HepG2 (cell line): ENCODE data around the gene PRSS22. TPM values are rescaled to one million over a fixed set of nuclear protein-coding genes. Genes with fewer than 3 reads are reported as not detected.

Source experiments
- CCDC6 ChIP-seq: sonication (generic); formaldehyde crosslinking; IDR thresholded peaks from 2 replicates; pipeline ENCODE4 v1.8.1; 2022; ENCODE audit warnings: mild to moderate bottlenecking, missing genetic modification reagents, moderate library complexity
- CENPT ChIP-seq: sonication (generic); formaldehyde crosslinking; IDR thresholded peaks from 2 replicates; pipeline ENCODE4 v1.8.0; 2022; ENCODE audit warnings: low read depth, mild to moderate bottlenecking, moderate library complexity, missing genetic modification reagents
- MTF1 ChIP-seq: sonication (generic); formaldehyde crosslinking; IDR thresholded peaks from 2 replicates; pipeline ENCODE4 v1.5.0; 2020; ENCODE audit warnings: missing genetic modification reagents
- PITX1 ChIP-seq: sonication (generic); formaldehyde crosslinking; IDR thresholded peaks from 2 replicates; pipeline ENCODE4 v1.5.1; 2020; ENCODE audit warnings: mild to moderate bottlenecking, missing genetic modification reagents
- RBM22 ChIP-seq: fragments of 200-400 bp; formaldehyde crosslinking; optimal IDR thresholded peaks from 2 replicates; pipeline ENCODE3; 2017; ENCODE audit warnings: mild to moderate bottlenecking, low read length, moderate library complexity
- RBM39 ChIP-seq: fragments of 200-400 bp; formaldehyde crosslinking; IDR thresholded peaks from one replicate; pipeline ENCODE4 v1.6.1; 2018; ENCODE audit warnings: antibody characterized with exemption, mild to moderate bottlenecking, low read depth, low read length; ENCODE audit not compliant: poor library complexity, severe bottlenecking
- SAP130 ChIP-seq: IDR thresholded peaks from 2 replicates; pipeline ENCODE4 v1.6.1; 2016; ENCODE audit warnings: low read depth
- STAT5B ChIP-seq: sonication (generic); formaldehyde crosslinking; IDR thresholded peaks from 2 replicates; pipeline ENCODE4 v1.4.0; 2020; ENCODE audit warnings: missing genetic modification reagents
- U2AF2 ChIP-seq: fragments of 200-400 bp; formaldehyde crosslinking; IDR thresholded peaks from 2 replicates; pipeline ENCODE4 v1.6.1; 2017; ENCODE audit warnings: low read depth, mild to moderate bottlenecking, low read length
- YY1 ChIP-seq: IDR thresholded peaks from 2 replicates; pipeline ENCODE4 v1.6.1; 2011; ENCODE audit warnings: low read length, low read depth, moderate library complexity, mild to moderate bottlenecking; ENCODE audit not compliant: insufficient read depth, insufficient replicate concordance
- ZFP41 ChIP-seq: sonication (generic); formaldehyde crosslinking; IDR thresholded peaks from 2 replicates; pipeline ENCODE4 v1.4.0; 2020; ENCODE audit warnings: mild to moderate bottlenecking, missing genetic modification reagents, borderline replicate concordance
- ZNF10 ChIP-seq: sonication (generic); formaldehyde crosslinking; IDR thresholded peaks from 2 replicates; pipeline ENCODE4 v1.4.0; 2020; ENCODE audit warnings: mild to moderate bottlenecking, low read depth, missing genetic modification reagents, borderline replicate concordance
- ZNF263 ChIP-seq: sonication (generic); formaldehyde crosslinking; IDR thresholded peaks from 2 replicates; pipeline ENCODE4 v1.4.0; 2020; ENCODE audit warnings: missing genetic modification reagents
- ZNF30 ChIP-seq: sonication (generic); formaldehyde crosslinking; IDR thresholded peaks from 2 replicates; pipeline ENCODE4 v1.5.0; 2020; ENCODE audit warnings: mild to moderate bottlenecking, missing genetic modification reagents
- ZNF44 ChIP-seq: sonication (generic); formaldehyde crosslinking; IDR thresholded peaks from 2 replicates; pipeline ENCODE4 v1.5.1; 2020; ENCODE audit warnings: mild to moderate bottlenecking, missing genetic modification reagents
- ZNF562 ChIP-seq: sonication (generic); formaldehyde crosslinking; IDR thresholded peaks from 2 replicates; pipeline ENCODE4 v1.8.0; 2022; ENCODE audit warnings: missing genetic modification reagents, borderline replicate concordance
- ZNF619 ChIP-seq: sonication (generic); formaldehyde crosslinking; IDR thresholded peaks from 2 replicates; pipeline ENCODE4 v1.4.0; 2020; ENCODE audit warnings: mild to moderate bottlenecking, missing genetic modification reagents
- polyA plus RNA-seq, 8 experiments: library from polyadenylated mRNA; depleted of rRNA in 3 of 8; stranded (reverse) in 7 of 8; unstranded in 1 of 8; fragments of >200 nt; fragmentation: Illumina TruSeq in 4 of 8; extraction: Trizol in 4 of 8; gene quantifications; 2 replicates each; pipeline versions ENCODE4 v1.2.1 to v1.2.3, GENCODE V29; 2011 to 2016; ENCODE audit warnings: low read depth in 4 of 8, missing spikeins in 1 of 8, mixed read lengths in 1 of 8; ENCODE audit not compliant: insufficient read depth in 1 of 8
- total RNA-seq, 5 experiments: library from RNA; depleted of rRNA; stranded (reverse); fragments of >200 nt; fragmentation: Illumina TruSeq; extraction: Trizol; gene quantifications; 2 replicates each; pipeline ENCODE4 v1.2.3, GENCODE V29; 2016; ENCODE audit warnings: low read depth in 1 of 5
- TF ChIP-seq, protein P1 (sequence below): sonication (generic); formaldehyde crosslinking; conservative IDR thresholded peaks from 2 replicates; pipeline ENCODE4 v1.5.0; 2020; ENCODE audit warnings: missing genetic modification reagents
- TF ChIP-seq, protein P2 (sequence below): IDR thresholded peaks from 2 replicates; pipeline ENCODE4 v1.6.1; 2016; ENCODE audit warnings: low read depth, borderline replicate concordance
- TF ChIP-seq, protein P3 (sequence below): sonication (generic); formaldehyde crosslinking; IDR thresholded peaks from 2 replicates; pipeline ENCODE4 v1.4.0; 2020; ENCODE audit warnings: missing genetic modification reagents, mild to moderate bottlenecking, borderline replicate concordance
- TF ChIP-seq, protein P4 (sequence below): sonication (generic); formaldehyde crosslinking; IDR thresholded peaks from 2 replicates; pipeline ENCODE4 v1.4.0; 2020; ENCODE audit warnings: mild to moderate bottlenecking, missing genetic modification reagents
- TF ChIP-seq, protein P5 (sequence below): IDR thresholded peaks from 2 replicates; pipeline ENCODE4 v1.6.1; 2016; ENCODE audit warnings: missing compliant biosample characterization, missing genetic modification reagents, borderline replicate concordance

Gene PRSS22
- total and polyA plus RNA-seq, 2 of the 13 experiments (the other 11 are each of a cell fraction or from before 2014, with no cell fraction given), result 0.24 to 0.32 TPM

DNA sequence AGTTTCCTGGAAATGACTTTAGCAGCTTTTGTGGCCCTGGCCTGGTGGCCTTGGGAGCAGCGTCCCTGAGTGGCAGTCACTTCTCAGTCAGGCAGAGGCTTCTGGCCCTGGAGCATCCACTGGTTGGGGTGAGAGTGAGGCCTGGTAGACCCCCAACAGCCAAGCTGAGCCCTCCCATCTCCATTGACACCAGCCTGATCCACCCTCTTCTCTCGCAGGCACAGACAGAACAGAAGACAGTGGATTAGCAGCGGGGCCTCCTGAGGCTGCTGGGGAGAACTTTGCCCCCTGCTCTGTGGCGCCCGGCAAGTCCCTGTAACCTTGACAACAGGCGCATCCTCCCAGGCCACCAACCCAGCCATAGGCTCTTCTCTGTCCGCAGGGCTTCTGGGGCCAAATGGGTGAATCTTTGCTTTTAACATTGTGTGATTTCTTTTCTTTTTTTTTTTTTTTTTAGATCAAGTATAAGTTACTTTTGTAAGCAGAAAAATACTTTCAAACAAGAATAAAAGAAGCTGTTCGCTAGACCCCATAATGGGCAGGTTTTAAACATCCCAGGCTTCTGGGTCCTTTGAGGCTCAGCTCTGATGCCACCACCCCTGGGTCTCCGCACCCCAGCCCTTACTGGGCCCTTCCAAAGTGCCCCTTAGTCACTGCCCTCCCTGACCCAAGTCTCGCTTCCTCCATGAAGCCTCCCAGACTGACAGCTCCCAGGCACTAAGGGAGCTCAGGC is 41.0 kb upstream of the PRSS22 start (continued):
- TF ChIP-seq, protein P1, sequence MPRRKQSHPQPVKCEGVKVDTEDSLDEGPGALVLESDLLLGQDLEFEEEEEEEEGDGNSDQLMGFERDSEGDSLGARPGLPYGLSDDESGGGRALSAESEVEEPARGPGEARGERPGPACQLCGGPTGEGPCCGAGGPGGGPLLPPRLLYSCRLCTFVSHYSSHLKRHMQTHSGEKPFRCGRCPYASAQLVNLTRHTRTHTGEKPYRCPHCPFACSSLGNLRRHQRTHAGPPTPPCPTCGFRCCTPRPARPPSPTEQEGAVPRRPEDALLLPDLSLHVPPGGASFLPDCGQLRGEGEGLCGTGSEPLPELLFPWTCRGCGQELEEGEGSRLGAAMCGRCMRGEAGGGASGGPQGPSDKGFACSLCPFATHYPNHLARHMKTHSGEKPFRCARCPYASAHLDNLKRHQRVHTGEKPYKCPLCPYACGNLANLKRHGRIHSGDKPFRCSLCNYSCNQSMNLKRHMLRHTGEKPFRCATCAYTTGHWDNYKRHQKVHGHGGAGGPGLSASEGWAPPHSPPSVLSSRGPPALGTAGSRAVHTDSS, result no peak
- TF ChIP-seq SAP130 (CRISPR knock-in tag) (peak; percentile 75), MTF1 (no peak), ZNF263 (0 out of 2 replicates have a peak, but pooled peaks have one; percentile 34), RBM39 (peak; percentile 37), ZNF619 (CRISPR knock-in tag) (no peak), CCDC6 (no peak), ZNF30 (CRISPR knock-in tag) (no peak), PITX1 (peak; percentile 93), YY1 (no peak), U2AF2 (0 out of 2 replicates have a peak, but pooled peaks have one; percentile 73), ZNF44 (CRISPR knock-in tag) (no peak), ZNF562 (CRISPR knock-in tag) (no peak), STAT5B (CRISPR knock-in tag) (no peak), ZFP41 (no peak), RBM22 (peak; percentile 84), CENPT (CRISPR knock-in tag) (no peak), ZNF10 (CRISPR knock-in tag) (no peak)
- TF ChIP-seq, protein P2, sequence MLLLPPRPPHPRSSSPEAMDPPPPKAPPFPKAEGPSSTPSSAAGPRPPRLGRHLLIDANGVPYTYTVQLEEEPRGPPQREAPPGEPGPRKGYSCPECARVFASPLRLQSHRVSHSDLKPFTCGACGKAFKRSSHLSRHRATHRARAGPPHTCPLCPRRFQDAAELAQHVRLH (CRISPR knock-in tag), result peak; percentile 35; the same call in 1 of the 2 replicates
- TF ChIP-seq, protein P3, sequence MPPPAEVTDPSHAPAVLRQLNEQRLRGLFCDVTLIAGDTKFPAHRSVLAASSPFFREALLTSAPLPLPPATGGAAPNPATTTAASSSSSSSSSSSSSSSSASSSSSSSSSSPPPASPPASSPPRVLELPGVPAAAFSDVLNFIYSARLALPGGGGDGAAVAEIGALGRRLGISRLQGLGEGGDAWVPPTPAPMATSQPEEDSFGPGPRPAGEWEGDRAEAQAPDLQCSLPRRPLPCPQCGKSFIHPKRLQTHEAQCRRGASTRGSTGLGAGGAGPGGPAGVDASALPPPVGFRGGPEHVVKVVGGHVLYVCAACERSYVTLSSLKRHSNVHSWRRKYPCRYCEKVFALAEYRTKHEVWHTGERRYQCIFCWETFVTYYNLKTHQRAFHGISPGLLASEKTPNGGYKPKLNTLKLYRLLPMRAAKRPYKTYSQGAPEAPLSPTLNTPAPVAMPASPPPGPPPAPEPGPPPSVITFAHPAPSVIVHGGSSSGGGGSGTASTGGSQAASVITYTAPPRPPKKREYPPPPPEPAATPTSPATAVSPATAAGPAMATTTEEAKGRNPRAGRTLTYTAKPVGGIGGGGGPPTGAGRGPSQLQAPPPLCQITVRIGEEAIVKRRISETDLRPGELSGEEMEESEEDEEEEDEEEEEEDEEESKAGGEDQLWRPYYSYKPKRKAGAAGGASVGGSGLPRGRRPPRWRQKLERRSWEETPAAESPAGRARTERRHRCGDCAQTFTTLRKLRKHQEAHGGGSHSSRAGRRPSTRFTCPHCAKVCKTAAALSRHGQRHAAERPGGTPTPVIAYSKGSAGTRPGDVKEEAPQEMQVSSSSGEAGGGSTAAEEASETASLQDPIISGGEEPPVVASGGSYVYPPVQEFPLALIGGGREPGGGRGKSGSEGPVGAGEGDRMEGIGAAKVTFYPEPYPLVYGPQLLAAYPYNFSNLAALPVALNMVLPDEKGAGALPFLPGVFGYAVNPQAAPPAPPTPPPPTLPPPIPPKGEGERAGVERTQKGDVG, result no peak
- TF ChIP-seq, protein P4, sequence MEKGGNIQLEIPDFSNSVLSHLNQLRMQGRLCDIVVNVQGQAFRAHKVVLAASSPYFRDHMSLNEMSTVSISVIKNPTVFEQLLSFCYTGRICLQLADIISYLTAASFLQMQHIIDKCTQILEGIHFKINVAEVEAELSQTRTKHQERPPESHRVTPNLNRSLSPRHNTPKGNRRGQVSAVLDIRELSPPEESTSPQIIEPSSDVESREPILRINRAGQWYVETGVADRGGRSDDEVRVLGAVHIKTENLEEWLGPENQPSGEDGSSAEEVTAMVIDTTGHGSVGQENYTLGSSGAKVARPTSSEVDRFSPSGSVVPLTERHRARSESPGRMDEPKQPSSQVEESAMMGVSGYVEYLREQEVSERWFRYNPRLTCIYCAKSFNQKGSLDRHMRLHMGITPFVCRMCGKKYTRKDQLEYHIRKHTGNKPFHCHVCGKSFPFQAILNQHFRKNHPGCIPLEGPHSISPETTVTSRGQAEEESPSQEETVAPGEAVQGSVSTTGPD (CRISPR knock-in tag), result no peak
- TF ChIP-seq, protein P5, sequence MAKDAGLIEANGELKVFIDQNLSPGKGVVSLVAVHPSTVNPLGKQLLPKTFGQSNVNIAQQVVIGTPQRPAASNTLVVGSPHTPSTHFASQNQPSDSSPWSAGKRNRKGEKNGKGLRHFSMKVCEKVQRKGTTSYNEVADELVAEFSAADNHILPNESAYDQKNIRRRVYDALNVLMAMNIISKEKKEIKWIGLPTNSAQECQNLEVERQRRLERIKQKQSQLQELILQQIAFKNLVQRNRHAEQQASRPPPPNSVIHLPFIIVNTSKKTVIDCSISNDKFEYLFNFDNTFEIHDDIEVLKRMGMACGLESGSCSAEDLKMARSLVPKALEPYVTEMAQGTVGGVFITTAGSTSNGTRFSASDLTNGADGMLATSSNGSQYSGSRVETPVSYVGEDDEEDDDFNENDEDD (CRISPR knock-in tag), result 0 out of 2 replicates have a peak, but pooled peaks have one; percentile 14
